ENCODE data around the gene RNF144B. TPM values are rescaled to one million over a fixed set of nuclear protein-coding genes. Genes with fewer than 3 reads are reported as not detected.

RNF144B gene
- total RNA-seq, 1 experiment from 2014 or later = 2.3 TPM

GRCh38 chr6:18413381-18413780, 26.2 kb downstream of the RNF144B start:
- H3K56ac ChIP-seq (ENCODE audit: insufficient read length, low read depth, low read length) = no peak overlapping the region
- H3K9ac ChIP-seq (ENCODE audit: extremely low read depth, insufficient read length, low read length) = no peak overlapping the region
- no CpG with 5 or more reads among the region's 4 CpGs for WGBS (ENCODE audit: extremely low coverage, insufficient read length, low lambda C conversion rate)
- no peak overlapping the region for H2AK5ac ChIP-seq (ENCODE audit: insufficient read length, low read length)
- no peak overlapping the region for H2BK20ac ChIP-seq (ENCODE audit: low read depth, low read length, poor library complexity, severe bottlenecking)
- no peak overlapping the region for H2AFZ ChIP-seq (ENCODE audit: low read length)
- DNase-seq = no peak
- H3K27me3 Mint-ChIP-seq (ENCODE audit: low read depth) = no peaks in the 10 kb centered on the region
- no peak overlapping the region for H4K8ac ChIP-seq (replicated peaks; ENCODE audit: insufficient read length, low read depth, low read length)
- H3K4me3 Mint-ChIP-seq = no peak overlapping the region
- H4K5ac ChIP-seq (ENCODE audit: insufficient read length, low read depth, low read length) = no peak overlapping the region
- no peak overlapping the region for H3K23ac ChIP-seq (ENCODE audit: insufficient read length, low read depth, low read length)
- H3K4me1 ChIP-seq (ENCODE audit: insufficient read depth, low read length) = no peaks in the 10 kb centered on the region
- no peak overlapping the region for H3K18ac ChIP-seq (ENCODE audit: insufficient read length, low read depth, low read length)
- H4K20me1 ChIP-seq (ENCODE audit: control insufficient read depth, insufficient read depth, insufficient read length) = no peaks in the 10 kb centered on the region
- H2BK15ac ChIP-seq (ENCODE audit: low read depth, low read length) = no peak overlapping the region
- peaks cover 3% of the 10 kb centered on the region in 2 experiments; a peak in 2 of 4 replicates for H3K4me1 Mint-ChIP-seq
- H3K4me2 ChIP-seq (ENCODE audit: insufficient read depth, insufficient read length, low read length) = no peak overlapping the region
- no peak for TF ChIP-seq CTCF (conservative IDR thresholded peaks at IDR 0.05)
- H3K14ac ChIP-seq (ENCODE audit: insufficient read depth, low read length) = no peak overlapping the region
- no peaks in the 10 kb centered on the region for H3K79me1 ChIP-seq (ENCODE audit: insufficient read depth, low read depth, low read length, poor library complexity, severe bottlenecking)
- no peak overlapping the region; a peak in 1 of 7 replicates for H3K27ac Mint-ChIP-seq
- H3K27me3 ChIP-seq (ENCODE audit: insufficient read depth, low read length) = no peaks in the 10 kb centered on the region
- H3K4ac ChIP-seq (ENCODE audit: low read depth, low read length) = no peak overlapping the region
- H2BK5ac ChIP-seq (ENCODE audit: insufficient read length, low read length) = no peak overlapping the region
- H3K79me2 ChIP-seq (ENCODE audit: insufficient read depth, low read length) = no peaks in the 10 kb centered on the region
- no peak overlapping the region for H3T11ph ChIP-seq (ENCODE audit: low read length)
- H3K27ac ChIP-seq (ENCODE audit: insufficient read length, low read depth, low read length) = no peak overlapping the region
- H4K91ac ChIP-seq (ENCODE audit: insufficient read length, low read depth, low read length) = no peak overlapping the region
- H3K9me3 Mint-ChIP-seq = no peaks in the 10 kb centered on the region
- H2BK12ac ChIP-seq (ENCODE audit: insufficient read length, low read depth, low read length) = no peak overlapping the region
- H3K9me3 ChIP-seq (ENCODE audit: control insufficient read depth, low read depth, low read length) = no peaks in the 10 kb centered on the region
- no peaks in the 10 kb centered on the region for H3K23me2 ChIP-seq (ENCODE audit: insufficient read length, low read depth, low read length, poor library complexity, severe bottlenecking)
- no peaks in the 10 kb centered on the region for H3K36me3 Mint-ChIP-seq (ENCODE audit: insufficient read depth in 1 of 3, low read depth in 3 of 3)
- no peak overlapping the region for H2BK120ac ChIP-seq (ENCODE audit: low read depth, low read length, poor library complexity, severe bottlenecking)

Data from H9 (cell line).